CMK (cell line): ENCODE data around the gene RREB1.

Source experiments
- DNase-seq: peaks from one replicate; pipeline ENCODE4 v3.0.0-alpha.2; 2010; ENCODE audit warnings: low read depth

RREB1 gene, protein sequence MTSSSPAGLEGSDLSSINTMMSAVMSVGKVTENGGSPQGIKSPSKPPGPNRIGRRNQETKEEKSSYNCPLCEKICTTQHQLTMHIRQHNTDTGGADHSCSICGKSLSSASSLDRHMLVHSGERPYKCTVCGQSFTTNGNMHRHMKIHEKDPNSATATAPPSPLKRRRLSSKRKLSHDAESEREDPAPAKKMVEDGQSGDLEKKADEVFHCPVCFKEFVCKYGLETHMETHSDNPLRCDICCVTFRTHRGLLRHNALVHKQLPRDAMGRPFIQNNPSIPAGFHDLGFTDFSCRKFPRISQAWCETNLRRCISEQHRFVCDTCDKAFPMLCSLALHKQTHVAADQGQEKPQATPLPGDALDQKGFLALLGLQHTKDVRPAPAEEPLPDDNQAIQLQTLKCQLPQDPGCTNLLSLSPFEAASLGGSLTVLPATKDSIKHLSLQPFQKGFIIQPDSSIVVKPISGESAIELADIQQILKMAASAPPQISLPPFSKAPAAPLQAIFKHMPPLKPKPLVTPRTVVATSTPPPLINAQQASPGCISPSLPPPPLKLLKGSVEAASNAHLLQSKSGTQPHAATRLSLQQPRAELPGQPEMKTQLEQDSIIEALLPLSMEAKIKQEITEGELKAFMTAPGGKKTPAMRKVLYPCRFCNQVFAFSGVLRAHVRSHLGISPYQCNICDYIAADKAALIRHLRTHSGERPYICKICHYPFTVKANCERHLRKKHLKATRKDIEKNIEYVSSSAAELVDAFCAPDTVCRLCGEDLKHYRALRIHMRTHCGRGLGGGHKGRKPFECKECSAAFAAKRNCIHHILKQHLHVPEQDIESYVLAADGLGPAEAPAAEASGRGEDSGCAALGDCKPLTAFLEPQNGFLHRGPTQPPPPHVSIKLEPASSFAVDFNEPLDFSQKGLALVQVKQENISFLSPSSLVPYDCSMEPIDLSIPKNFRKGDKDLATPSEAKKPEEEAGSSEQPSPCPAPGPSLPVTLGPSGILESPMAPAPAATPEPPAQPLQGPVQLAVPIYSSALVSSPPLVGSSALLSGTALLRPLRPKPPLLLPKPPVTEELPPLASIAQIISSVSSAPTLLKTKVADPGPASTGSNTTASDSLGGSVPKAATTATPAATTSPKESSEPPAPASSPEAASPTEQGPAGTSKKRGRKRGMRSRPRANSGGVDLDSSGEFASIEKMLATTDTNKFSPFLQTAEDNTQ (N-terminal part only)

GRCh38 chr6:7107578-7108195 is at the start of gene RREB1:
TSS of gene RREB1 (plus strand) at chr6:7107961. CDS start at chr6:7181912, 73,951 bp downstream.
- DNase-seq = no peak

DNA sequence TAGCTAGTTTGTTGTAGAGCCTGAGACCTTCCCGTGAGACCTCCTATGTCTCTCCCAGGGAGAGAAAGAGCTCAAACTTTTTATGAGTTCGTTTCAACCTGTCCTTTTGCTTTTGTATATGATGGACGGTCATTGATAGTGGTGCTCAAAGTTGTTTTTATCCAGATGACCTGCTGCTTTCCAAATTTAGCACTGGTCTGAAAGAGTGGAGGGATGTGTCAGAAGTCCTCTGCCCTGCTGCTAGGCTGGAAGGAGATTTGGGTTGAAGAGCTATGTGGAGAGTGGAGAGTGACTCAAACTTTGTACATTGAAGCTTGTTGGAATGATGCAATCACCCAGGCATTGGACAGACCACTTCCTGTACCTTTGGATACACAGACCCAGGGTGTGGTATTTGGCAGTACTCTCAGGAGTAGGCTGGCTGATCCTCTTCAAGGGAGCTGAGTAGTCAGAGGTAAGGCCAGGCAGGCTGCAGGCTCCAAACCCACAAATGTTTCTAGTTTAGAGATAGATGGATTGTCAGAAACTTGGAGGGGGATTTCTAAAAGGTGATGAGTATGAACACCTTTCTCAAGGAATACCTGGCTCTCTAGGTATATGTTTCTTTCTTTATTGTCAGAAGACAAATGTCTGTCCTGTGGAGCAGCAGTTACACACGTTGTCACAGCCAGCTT is 49.4 kb upstream of the RREB1 start:
- peak; percentile 12 for DNase-seq

- DNase-seq = no peak
These were observed 46.8 kb upstream of the RREB1 start for GRCh38 chr6:7060769-7061516.

GRCh38 chr6:7062451-7063162 is 45.2 kb upstream of the RREB1 start:
- DNase-seq = no peak

- DNase-seq = no peak
These were observed 40.5 kb upstream of the RREB1 start for GRCh38 chr6:7067305-7067704.

GRCh38 chr6:7071405-7071804 is 36.4 kb upstream of the RREB1 start:
- DNase-seq = no peak

- DNase-seq = no peak
These were observed 34.5 kb upstream of the RREB1 start for GRCh38 chr6:7073082-7073820.

DNA sequence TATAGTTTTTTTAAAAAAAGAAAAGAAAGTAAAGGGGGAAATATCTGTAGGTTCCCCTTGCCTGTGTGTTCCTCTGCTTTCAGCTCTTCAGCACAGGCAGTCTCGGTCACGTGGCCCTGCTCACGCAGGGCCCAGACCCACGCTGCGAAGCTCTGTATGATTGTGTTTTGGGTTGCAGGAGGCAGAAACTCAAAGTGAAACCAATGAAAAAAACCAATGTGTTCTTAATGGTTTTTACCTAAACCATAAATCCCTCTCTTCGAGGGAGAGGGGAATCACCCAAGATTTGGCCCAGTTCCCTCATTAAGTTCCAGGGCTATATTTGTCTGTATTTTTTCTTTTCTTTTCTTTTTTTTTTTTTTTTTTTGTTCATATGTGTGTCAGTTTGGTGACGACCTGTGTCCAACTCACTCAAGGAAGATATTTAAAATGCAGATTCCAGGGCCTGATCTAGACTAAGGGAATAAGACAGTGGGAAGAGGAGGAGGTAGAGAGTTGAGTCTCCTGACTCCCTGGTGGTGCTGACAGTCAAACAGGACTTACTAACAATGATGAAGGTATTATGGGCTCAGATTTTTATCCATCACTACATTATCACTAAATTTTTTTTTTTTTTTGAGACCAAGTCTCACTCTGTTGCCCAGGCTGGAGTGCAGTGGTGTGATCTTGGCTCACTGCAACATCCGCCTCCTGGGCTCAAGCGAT is 33.8 kb upstream of the RREB1 start:
- no peak for DNase-seq

DNA sequence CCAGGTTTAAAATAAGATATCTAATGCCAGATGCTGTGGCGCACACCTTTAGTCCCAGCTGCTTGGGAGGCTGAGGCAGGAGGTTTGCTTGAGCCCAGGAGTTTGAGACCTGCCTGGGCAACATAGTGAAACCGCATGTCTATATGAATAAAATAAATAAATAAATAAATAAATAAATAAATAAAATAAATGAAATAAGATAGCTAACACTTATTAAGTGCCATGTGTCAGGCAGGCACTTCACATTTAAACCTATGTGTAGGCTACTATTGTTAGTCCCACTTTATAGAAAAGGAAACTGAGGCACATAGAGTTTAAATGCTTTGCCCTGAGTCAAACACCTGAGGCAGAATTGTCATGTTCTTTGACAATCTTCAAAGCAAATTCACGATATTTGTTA is 32.9 kb upstream of the RREB1 start:
- no peak for DNase-seq

DNA sequence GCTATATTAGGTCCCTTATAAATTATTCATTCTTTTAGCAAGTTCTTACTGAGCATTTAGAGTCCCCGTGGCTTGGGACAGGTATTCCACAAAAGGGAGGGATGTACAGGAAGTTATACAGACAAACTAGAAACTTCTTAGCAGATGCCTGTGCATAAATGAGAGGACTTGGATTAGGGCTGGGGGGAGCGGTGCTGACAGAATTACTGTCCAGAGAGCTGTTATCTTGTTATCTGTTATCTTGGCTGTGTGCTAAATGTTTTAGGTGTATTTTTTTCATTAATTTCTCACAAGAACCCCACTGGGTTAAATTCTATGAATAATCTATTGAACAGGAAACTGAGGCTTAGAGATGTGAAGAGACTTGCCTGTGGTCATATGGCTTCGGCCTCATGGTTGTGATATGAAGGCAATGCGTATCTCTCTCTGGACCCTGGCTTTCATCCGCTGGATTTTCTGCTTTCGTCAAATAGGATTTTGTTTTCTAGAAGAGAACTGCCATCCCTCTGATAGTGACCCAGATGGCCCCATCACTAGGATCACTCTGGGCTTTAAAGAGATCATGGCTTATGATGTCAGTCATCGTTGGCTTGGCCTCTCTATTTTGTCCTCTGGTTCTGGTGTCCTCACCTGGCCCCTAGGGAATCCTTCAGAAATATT is 32.3 kb upstream of the RREB1 start:
- DNase-seq = no peak

DNA sequence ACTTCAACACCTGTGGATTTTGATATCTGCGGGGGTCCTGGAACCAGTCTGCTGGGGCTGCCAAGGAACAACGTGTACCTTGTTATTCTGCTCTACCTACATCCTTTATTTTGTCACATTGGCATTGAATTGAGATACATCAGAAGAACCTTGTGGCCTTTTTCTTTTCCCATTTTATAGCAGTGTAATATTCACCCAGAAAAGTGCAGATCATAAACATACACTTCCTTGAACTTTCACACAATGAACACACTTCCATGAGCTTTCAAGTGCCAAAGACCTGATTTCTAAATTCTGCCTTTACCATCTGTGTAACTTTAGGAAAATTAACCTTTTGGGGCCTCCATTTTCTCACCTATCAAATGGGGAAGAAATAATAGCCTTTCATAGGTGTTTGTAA is 29.9 kb upstream of the RREB1 start:
- no peak for DNase-seq

GRCh38 chr6:7078856-7079255 is 28.9 kb upstream of the RREB1 start:
- DNase-seq = no peak

DNA sequence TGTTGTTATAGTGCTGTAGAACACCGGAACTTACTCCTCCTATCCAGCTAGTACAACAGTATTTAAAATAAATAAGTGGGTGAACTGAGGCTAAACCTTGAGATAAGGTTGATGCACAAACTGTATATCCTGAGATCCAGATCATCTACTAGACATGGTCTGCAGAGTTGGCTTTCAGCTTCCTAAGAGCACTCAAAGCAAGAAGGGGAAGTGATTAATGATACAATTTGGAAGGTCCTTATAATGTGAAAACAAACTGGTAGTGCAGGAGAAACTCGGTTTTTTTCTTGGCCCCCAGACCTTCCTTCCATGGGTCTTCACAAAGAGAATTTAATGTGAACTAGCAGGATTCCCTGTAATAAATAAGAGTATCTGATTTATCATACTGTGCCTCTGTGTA is 27.4 kb upstream of the RREB1 start:
- no peak for DNase-seq

DNA sequence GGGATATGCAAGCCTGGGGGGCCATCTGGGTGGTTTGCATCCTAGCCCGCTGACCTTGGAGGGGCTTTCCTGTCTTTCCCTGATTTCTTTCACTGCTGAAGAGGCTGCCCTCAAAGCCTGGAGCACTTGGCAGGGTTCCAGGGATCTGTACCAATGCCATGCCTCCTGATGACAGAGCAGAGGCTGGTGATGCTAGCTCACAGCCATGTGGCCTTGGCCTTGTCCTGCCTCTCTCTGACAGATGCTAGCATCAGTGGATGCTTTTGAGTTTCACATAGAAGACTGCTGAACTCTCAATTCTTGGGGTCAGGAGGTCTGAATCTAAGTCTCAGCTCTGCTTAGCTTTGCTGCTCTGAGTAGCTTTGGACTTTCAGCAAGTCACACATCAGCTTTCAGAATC is 21.9 kb upstream of the RREB1 start:
- DNase-seq = no peak

DNA sequence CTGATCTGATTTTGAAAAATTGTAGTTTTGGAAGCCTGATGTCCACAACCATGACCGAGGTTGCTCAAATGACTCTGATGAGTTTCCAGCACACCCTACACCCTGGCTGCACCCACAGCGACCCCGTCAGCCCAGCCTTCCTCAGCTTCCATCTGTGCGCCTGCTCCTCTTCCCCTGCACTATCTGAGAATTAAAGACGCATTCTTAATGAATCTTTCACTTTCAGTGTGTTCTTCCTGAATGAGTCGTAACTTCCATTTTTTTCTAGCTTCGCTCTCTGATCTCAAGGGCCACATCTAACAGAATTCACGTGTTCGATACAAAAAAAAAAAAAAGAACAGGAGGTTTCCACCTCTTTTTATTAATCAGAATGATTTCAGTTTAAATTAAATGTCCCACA is 21.3 kb upstream of the RREB1 start:
- DNase-seq = no peak

GRCh38 chr6:7087066-7087465 is 20.7 kb upstream of the RREB1 start:
- DNase-seq = no peak

DNA sequence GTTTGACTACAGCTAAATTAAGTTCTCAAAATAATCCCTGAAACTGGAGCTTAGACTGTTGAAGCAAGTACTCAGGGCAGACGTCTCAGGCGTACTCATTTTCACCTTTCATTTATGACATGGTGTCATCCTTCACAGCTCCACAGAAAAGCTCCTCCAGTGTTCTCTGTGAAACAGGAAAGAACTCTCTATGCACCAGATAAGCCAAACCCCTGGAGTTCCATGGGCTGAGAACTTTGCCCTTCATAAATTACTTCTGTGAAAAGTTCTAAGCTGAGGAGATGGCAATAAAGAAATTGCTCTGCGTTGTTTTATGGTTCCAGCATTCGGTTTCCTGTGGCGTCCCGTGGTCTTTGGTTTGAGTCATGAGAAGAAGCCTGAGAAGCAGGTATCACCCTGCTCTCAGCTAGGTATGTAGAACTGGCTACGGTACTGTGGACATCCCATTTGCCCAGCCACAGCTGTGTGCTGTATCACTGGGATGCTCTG is 20.2 kb upstream of the RREB1 start:
- DNase-seq = no peak
